HepG2 (cell line): ENCODE data around the gene SUSD6. TPM values are rescaled to one million over a fixed set of nuclear protein-coding genes. Genes with fewer than 3 reads are reported as not detected.

Experiments
- CENPT ChIP-seq: sonication (generic); formaldehyde crosslinking; IDR thresholded peaks from 2 replicates; pipeline ENCODE4 v1.8.0; 2022; ENCODE audit warnings: low read depth, mild to moderate bottlenecking, moderate library complexity, missing genetic modification reagents
- HIC2 ChIP-seq: sonication (generic); formaldehyde crosslinking; IDR thresholded peaks from 2 replicates; pipeline ENCODE4 v1.9.0; 2022; ENCODE audit warnings: low read depth, missing genetic modification reagents
- HMG20B ChIP-seq: conservative IDR thresholded peaks from 2 replicates; pipeline ENCODE4 v1.6.1; 2016; ENCODE audit warnings: missing genetic modification reagents, missing compliant biosample characterization
- HMGA1 ChIP-seq: sonication (generic); formaldehyde crosslinking; conservative IDR thresholded peaks from 2 replicates; pipeline ENCODE4 v1.4.0; 2020; ENCODE audit warnings: missing genetic modification reagents
- IKZF5 ChIP-seq: IDR thresholded peaks from 2 replicates; pipeline ENCODE4 v1.6.1; 2018; ENCODE audit warnings: missing genetic modification reagents, mild to moderate bottlenecking, missing compliant biosample characterization
- KLF9 ChIP-seq: IDR thresholded peaks from 2 replicates; pipeline ENCODE4 v1.6.1; 2016; ENCODE audit warnings: low read depth
- MAX ChIP-seq: IDR thresholded peaks from 2 replicates; pipeline ENCODE4 v1.6.1; 2012; ENCODE audit warnings: inconsistent platforms
- MLX ChIP-seq: IDR thresholded peaks from 2 replicates; pipeline ENCODE4 v1.6.1; 2016
- MTA1 ChIP-seq: sonication (generic); formaldehyde crosslinking; IDR thresholded peaks from 2 replicates; pipeline ENCODE4 v1.4.0; 2020; ENCODE audit warnings: missing genetic modification reagents, mild to moderate bottlenecking, borderline replicate concordance
- MXD1 ChIP-seq: sonication (generic); formaldehyde crosslinking; IDR thresholded peaks from 2 replicates; pipeline ENCODE4 v1.4.0; 2020; ENCODE audit warnings: mild to moderate bottlenecking, missing genetic modification reagents
- MZF1 ChIP-seq: sonication (generic); formaldehyde crosslinking; IDR thresholded peaks from 2 replicates; pipeline ENCODE4 v1.8.1; 2023; ENCODE audit warnings: mild to moderate bottlenecking, missing genetic modification reagents, borderline replicate concordance
- NFE2L2 ChIP-seq: fragments of 150-350 bp; IDR thresholded peaks from 2 replicates; pipeline ENCODE4 v1.6.1; 2014; ENCODE audit warnings: low read length
- PHF8 ChIP-seq: sonication (generic); formaldehyde crosslinking; IDR thresholded peaks from 2 replicates; pipeline ENCODE4 v1.5.0; 2020; ENCODE audit warnings: missing genetic modification reagents
- POLR2A ChIP-seq, 2 experiments: IDR thresholded peaks; 2 replicates each; pipeline ENCODE4 v1.6.1; 2011; ENCODE audit warnings: low read depth in 2 of 2, low read length in 2 of 2, mild to moderate bottlenecking in 1 of 2, moderate library complexity in 1 of 2; ENCODE audit not compliant: insufficient read depth in 1 of 2
- POLR2G ChIP-seq: fragments of 200-400 bp; formaldehyde crosslinking; IDR thresholded peaks from 2 replicates; pipeline ENCODE4 v1.6.1; 2018; ENCODE audit warnings: mild to moderate bottlenecking, low read depth, low read length, moderate library complexity
- SIN3B ChIP-seq: fragments of 150-350 bp; IDR thresholded peaks from 2 replicates; pipeline ENCODE4 v1.6.1; 2014; ENCODE audit warnings: low read length
- TCF7L2 ChIP-seq: IDR thresholded peaks from 2 replicates; pipeline ENCODE4 v1.6.1; 2011; ENCODE audit warnings: mild to moderate bottlenecking, low read depth, low read length, moderate library complexity
- ZBTB2 ChIP-seq: sonication (generic); formaldehyde crosslinking; IDR thresholded peaks from 2 replicates; pipeline ENCODE4 v1.8.0; 2022; ENCODE audit warnings: low read depth, missing genetic modification reagents
- ZBTB20 ChIP-seq: sonication (generic); formaldehyde crosslinking; IDR thresholded peaks from 2 replicates; pipeline ENCODE4 v1.8.1; 2023; ENCODE audit warnings: missing genetic modification reagents, low read depth, mild to moderate bottlenecking, borderline replicate concordance
- ZBTB43 ChIP-seq: sonication (generic); formaldehyde crosslinking; conservative IDR thresholded peaks from 2 replicates; pipeline ENCODE4 v1.4.0; 2020; ENCODE audit warnings: missing genetic modification reagents
- ZNF282 ChIP-seq: fragments of 450-650 bp; IDR thresholded peaks from 2 replicates; pipeline ENCODE4 v1.6.1; 2018; ENCODE audit not compliant: partially characterized antibody
- ZNF431 ChIP-seq: sonication (generic); formaldehyde crosslinking; IDR thresholded peaks from 2 replicates; pipeline ENCODE4 v1.9.0; 2022; ENCODE audit warnings: missing genetic modification reagents, low read depth, mild to moderate bottlenecking, borderline replicate concordance
- ZNF572 ChIP-seq: sonication (generic); formaldehyde crosslinking; IDR thresholded peaks from 2 replicates; pipeline ENCODE4 v1.5.1; 2020; ENCODE audit warnings: mild to moderate bottlenecking, missing genetic modification reagents
- ZNF639 ChIP-seq: conservative IDR thresholded peaks from 2 replicates; pipeline ENCODE4 v1.6.1; 2018; ENCODE audit warnings: missing genetic modification reagents
- polyA plus RNA-seq, 8 experiments: library from polyadenylated mRNA; depleted of rRNA in 3 of 8; stranded (reverse) in 7 of 8; unstranded in 1 of 8; fragments of >200 nt; fragmentation: Illumina TruSeq in 4 of 8; extraction: Trizol in 4 of 8; gene quantifications; 2 replicates each; pipeline versions ENCODE4 v1.2.1 to v1.2.3, GENCODE V29; 2011 to 2016; ENCODE audit warnings: low read depth in 4 of 8, missing spikeins in 1 of 8, mixed read lengths in 1 of 8; ENCODE audit not compliant: insufficient read depth in 1 of 8
- total RNA-seq, 5 experiments: library from RNA; depleted of rRNA; stranded (reverse); fragments of >200 nt; fragmentation: Illumina TruSeq; extraction: Trizol; gene quantifications; 2 replicates each; pipeline ENCODE4 v1.2.3, GENCODE V29; 2016; ENCODE audit warnings: low read depth in 1 of 5

SUSD6 gene
- total and polyA plus RNA-seq, 2 of the 13 experiments (the other 11 are each of a cell fraction or from before 2014, with no cell fraction given), result 7.2 to 7.4 TPM

- TF ChIP-seq HMG20B (CRISPR knock-in tag) (no peak; the same call in 1 of the 2 replicates), POLR2A (IDR thresholded peaks at IDR 0.05; ENCODE audit: insufficient read depth in 1 of 2, low read depth in 2 of 2, low read length in 2 of 2) (no peak), TCF7L2 (peak; percentile 83; the same call in 1 of the 2 replicates), SIN3B (no peak), MZF1 (CRISPR knock-in tag) (no peak), MTA1 (CRISPR knock-in tag) (peak; percentile 74), IKZF5 (peak; percentile 68; the same call in 1 of the 2 replicates), ZNF282 (no peak), HMGA1 (CRISPR knock-in tag) (no peak), ZNF431 (CRISPR knock-in tag) (no peak), KLF9 (no peak), PHF8 (CRISPR knock-in tag) (no peak), MXD1 (CRISPR knock-in tag) (no peak), CENPT (no peak), ZNF572 (CRISPR knock-in tag) (no peak), MLX (CRISPR knock-in tag) (peak; percentile 94), MAX (peak; percentile 84), NFE2L2 (no peak), POLR2G (no peak), ZBTB43 (0 out of 2 replicates have a peak, but pooled peaks have one; percentile 17), ZBTB2 (CRISPR knock-in tag) (no peak), ZNF639 (CRISPR knock-in tag) (no peak), HIC2 (CRISPR knock-in tag) (no peak; the same call in 1 of the 2 replicates), ZBTB20 (CRISPR knock-in tag) (no peak)
Measured at GRCh38 chr14:69690042-69690441, 78.6 kb downstream of the SUSD6 start (continued).
